CD4-positive, alpha-beta T cell treated with Interleukin-15 for 1 hour (primary cell): Measurements from ENCODE around the gene RGS19.

Source experiments
- DNase-seq: peaks from one replicate; pipeline ENCODE4 v3.0.0-alpha.2; 2020

The RGS19 gene

GRCh38 chr20:64047046-64047389 is 32.3 kb downstream of the RGS19 start:
- no peak for DNase-seq

DNA sequence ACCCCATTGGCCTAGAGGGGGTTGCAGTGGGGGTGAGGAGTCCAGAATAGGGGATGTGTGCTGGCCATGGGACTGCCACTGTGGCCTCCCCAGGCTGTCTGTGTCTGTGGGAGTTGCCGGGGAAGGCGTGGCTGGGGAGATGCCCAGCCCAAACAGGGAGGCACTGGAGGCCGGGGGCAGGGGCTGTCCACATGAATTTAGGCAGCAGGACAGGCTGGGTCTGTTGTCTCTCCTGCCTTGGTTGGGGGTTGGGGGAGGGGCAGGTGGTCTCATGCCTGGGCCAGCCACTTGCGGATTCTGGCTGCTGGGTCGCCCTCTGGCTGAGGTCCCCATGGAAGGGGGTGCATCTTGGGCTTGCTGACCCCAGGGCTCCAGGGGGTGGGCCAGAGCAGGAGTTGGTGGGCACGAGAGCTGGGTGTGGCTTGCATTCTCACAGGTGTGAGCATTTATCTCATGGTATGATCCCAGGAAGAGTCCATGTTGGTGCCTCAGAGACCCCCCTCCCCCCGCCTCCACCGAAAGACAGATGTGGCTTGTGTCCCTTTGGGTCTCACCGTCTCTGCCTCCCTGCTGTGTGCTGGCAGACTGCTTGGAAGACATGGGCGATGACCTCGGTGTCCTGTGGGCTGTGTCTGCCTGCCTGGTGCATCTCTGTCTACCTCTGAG is 33.8 kb downstream of the RGS19 start:
- no peak for DNase-seq

DNA sequence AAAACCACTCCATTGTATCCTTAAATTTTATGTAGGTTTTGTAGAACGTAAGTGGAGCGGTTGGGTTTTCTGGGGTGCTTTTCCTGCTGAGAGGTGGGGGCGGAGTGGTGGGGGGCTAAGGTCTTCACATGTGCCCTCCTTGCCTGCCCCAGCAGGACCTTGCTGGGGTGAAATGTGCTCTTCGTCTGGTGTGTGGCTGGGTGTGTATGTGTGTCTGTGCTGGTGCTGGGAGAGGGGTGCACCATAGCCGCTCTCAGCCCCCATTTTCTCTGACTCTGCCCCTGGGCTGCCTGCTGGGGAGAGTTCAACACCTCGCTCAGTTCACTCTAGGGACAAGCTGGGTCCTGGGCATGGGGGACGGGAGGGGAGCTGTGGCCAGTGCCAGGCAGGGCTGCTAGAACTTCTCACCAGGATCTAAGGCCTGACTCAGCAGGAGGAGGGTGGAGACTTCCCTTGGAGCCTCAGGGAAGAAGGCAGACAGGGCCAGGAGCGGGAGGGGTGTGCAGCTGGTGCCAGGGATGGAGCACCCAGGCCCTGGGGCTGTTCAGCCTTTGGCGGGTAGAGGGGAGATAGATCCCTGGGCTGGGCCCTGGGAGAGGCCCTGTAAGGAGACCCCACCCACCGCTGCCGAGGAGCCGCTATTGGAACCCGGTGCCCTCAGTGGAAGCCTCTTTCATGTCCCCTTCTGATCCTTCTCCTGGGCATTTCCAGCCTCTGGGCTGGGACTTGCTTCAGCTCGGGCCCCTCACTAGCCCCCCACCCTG is 34.7 kb downstream of the RGS19 start:
- no peak for DNase-seq

GRCh38 chr20:64043768-64044167 is 35.5 kb downstream of the RGS19 start:
- DNase-seq = no peak

- DNase-seq = no peak
Observed at GRCh38 chr20:64042054-64042781, 37.1 kb downstream of the RGS19 start.

- no peak for DNase-seq
Observed at GRCh38 chr20:64041781-64042053, 37.6 kb downstream of the RGS19 start.

DNA sequence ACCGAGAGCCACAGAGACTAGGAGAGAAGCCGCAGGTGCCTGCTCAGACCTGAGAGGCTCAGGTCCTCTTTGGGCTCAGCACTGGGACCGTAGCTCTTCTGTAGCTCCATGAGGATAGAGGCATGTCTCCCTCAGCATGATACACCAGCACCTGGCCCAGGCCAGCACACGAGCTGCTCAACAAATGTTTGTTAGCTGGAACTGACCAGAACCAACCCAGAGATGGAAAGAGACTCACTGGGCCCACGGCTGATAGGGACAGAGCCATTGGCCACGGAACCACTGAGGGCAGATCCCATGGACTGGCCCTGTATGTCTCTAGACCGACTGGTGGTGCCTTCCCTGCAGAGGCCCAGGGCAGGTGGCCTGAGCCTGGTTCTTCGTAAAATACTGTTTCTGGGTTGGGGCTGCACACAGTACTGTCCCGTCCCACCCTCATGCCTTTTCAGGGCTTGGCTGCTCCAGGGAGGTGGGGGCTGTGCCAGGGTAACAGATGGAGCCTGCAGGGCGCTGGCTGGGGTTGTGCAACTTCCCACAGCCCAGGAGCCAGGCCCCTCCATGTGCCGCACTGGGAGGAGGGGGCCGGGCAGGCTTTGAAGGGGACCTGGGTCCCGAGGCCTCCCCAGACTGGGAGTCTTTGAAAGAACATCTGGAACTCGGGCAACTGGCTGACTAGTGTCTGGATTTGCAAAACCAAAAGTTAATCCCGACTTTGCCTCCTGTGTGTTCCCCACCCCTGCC is 38.1 kb downstream of the RGS19 start:
- no peak for DNase-seq

- no peak for DNase-seq
Observed at GRCh38 chr20:64040231-64041039, 38.9 kb downstream of the RGS19 start.

DNA sequence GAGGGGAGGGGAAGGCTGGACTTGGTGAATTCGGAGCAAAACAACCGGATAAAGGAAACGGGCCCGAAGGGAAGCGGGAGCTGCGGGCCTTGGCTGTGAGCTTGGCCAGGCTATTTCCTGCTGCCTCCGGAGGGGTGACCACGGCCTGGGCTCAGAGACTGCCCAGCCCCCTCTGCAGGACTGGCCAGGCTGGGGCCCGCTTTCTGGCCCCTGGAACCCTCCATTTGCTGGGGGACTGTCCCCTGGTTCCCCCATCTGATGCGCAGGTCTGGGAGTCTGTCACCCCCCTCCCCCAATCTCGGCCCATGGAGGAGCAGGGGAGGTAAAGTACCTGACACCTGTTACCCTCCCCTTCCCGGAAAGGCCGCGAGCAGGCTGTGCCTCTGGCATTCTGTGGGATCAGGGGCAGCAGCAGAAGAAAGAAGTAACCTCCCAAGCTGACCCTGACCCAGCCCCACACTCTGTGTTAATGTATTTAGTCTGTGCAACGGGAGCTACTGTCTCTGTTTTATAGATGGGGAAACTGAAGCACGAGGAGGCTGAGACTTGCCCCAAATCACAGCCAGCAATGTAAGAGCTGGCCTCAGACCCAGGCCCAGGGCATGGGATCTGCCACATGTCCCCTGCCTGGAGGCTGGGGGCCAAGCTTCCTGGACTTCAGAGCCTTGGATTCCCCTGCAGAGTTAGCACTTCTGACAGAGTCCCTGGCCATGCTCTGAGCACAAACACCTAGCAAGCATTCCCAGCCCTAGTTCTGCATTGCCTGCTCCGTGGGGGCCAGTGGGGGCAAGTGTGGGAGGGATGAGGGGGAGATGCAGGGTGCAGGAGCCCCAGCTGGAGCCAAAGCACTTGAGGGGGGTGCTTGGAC is 39.8 kb downstream of the RGS19 start:
- DNase-seq = no peak

- peak; percentile 69 for DNase-seq
Observed at GRCh38 chr20:64038565-64039292, 40.6 kb downstream of the RGS19 start.

DNA sequence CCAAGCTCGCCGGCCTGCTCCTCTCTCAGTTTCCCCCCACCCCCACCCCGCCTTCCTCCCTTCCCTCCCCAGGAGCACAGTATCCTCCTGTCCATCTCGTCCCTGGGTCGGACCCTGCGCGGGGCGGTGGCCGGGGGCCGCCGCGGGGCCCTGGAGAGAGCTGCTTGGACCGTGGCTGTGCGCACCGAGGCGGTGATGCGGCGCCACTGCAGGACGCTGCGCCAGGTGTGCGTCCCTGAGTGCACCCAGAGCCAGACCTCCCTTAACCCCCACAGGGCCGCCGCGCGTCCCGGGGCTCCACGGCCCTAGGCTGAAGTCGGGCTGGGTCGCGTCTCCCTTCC is 41.1 kb downstream of the RGS19 start:
- no peak for DNase-seq

GRCh38 chr20:64037498-64038213 is 41.7 kb downstream of the RGS19 start:
- DNase-seq = no peak

DNA sequence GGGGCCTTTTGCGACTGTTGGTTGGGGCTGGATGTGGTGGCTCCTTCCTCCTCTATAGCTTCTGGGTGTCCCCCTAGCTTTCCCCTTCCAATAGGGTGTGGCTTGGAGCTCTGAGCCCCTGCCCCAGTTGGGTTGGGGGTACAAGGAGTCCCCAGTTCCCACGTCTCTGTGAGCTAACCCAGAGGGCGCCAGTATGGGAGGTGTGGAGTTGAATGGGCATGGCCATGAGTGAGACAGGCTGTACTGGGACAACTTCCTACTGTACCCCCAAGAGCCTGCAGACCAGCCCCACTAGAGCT is 42.2 kb downstream of the RGS19 start:
- DNase-seq = no peak

- no peak for DNase-seq
Observed at GRCh38 chr20:64036346-64037198, 42.7 kb downstream of the RGS19 start.

- DNase-seq = no peak
Observed at GRCh38 chr20:64035933-64036345, 43.4 kb downstream of the RGS19 start, which contains the start of gene C20orf204. C20orf204 (plus strand) TSS chr20:64036182; CDS start chr20:64036324, 142 bp downstream.

- DNase-seq = peak; percentile 24
Observed at GRCh38 chr20:64035066-64035932, 44.0 kb downstream of the RGS19 start.

GRCh38 chr20:64033981-64034493 is 45.3 kb downstream of the RGS19 start:
- no peak for DNase-seq
